ENCODE measurements around the gene SCRN2.

DNA sequence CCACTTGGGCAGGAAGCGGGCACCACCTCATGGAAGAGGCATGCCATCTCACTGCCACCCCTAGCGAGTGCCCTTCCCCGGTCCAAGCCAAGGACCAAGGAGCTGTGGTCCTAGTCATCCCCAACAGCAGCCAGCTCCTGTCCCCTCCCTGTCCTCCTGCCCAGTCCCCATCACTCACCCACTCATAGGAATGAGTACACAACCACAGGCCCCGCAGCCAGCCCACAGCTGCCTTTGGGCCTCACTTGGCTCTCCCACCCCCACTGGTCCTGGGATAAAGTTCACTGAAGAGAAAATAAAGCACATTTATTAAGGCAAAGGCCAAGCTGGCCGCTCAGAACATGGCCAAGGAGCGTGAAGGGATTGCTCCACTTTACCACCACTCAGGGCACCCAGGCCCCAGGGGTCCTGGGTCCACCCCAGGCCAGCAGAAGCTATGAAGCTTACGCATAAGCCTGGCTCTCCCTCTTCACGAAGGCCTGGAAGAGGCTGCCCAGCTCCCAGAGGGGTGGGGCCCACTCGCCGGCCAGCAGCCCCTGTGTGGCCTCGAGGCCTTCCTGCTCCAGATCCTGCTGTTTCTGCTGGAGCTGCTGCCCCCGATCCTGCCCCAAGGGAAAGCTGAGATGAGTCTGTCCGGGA is 3.6 kb downstream of the SCRN2 start:
- TF ChIP-seq, protein P1, sequence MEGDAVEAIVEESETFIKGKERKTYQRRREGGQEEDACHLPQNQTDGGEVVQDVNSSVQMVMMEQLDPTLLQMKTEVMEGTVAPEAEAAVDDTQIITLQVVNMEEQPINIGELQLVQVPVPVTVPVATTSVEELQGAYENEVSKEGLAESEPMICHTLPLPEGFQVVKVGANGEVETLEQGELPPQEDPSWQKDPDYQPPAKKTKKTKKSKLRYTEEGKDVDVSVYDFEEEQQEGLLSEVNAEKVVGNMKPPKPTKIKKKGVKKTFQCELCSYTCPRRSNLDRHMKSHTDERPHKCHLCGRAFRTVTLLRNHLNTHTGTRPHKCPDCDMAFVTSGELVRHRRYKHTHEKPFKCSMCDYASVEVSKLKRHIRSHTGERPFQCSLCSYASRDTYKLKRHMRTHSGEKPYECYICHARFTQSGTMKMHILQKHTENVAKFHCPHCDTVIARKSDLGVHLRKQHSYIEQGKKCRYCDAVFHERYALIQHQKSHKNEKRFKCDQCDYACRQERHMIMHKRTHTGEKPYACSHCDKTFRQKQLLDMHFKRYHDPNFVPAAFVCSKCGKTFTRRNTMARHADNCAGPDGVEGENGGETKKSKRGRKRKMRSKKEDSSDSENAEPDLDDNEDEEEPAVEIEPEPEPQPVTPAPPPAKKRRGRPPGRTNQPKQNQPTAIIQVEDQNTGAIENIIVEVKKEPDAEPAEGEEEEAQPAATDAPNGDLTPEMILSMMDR (IDR thresholded peaks at IDR 0.05; ENCODE audit: insufficient read depth, low read length): no peak
- TF ChIP-seq POLR2AphosphoS5 (IDR thresholded peaks at IDR 0.05; ENCODE audit: low read depth): no peak
- TF ChIP-seq, protein P2, sequence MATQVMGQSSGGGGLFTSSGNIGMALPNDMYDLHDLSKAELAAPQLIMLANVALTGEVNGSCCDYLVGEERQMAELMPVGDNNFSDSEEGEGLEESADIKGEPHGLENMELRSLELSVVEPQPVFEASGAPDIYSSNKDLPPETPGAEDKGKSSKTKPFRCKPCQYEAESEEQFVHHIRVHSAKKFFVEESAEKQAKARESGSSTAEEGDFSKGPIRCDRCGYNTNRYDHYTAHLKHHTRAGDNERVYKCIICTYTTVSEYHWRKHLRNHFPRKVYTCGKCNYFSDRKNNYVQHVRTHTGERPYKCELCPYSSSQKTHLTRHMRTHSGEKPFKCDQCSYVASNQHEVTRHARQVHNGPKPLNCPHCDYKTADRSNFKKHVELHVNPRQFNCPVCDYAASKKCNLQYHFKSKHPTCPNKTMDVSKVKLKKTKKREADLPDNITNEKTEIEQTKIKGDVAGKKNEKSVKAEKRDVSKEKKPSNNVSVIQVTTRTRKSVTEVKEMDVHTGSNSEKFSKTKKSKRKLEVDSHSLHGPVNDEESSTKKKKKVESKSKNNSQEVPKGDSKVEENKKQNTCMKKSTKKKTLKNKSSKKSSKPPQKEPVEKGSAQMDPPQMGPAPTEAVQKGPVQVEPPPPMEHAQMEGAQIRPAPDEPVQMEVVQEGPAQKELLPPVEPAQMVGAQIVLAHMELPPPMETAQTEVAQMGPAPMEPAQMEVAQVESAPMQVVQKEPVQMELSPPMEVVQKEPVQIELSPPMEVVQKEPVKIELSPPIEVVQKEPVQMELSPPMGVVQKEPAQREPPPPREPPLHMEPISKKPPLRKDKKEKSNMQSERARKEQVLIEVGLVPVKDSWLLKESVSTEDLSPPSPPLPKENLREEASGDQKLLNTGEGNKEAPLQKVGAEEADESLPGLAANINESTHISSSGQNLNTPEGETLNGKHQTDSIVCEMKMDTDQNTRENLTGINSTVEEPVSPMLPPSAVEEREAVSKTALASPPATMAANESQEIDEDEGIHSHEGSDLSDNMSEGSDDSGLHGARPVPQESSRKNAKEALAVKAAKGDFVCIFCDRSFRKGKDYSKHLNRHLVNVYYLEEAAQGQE (IDR thresholded peaks at IDR 0.05; ENCODE audit: insufficient replicate concordance, low read depth): no peak

Data from HL-60 (cell line).